Keratinocyte (primary cell): Measurements from ENCODE around the gene SMG7. TPM values are rescaled to one million over a fixed set of nuclear protein-coding genes. Genes with fewer than 3 reads are reported as not detected.

Experiments used
- DNase-seq: peaks from one replicate; pipeline ENCODE4 v3.0.0-alpha.2; 2011; ENCODE audit warnings: low read depth, missing footprints, low spot score
- FAIRE-seq: peaks from 2 replicates; lab custom pipeline; 2011; peaks lifted over from hg19 to GRCh38; lab: Jason Lieb, UNC
- H2AFZ ChIP-seq: 2 replicates; pipeline ENCODE4 v1.6.0; 2012; ENCODE audit warnings: low read length, control low read depth, inconsistent platforms; ENCODE audit not compliant: control insufficient read depth
- H3K27ac ChIP-seq: 2 replicates; pipeline ENCODE4 v1.5.1; 2011; ENCODE audit warnings: low read length; ENCODE audit not compliant: control insufficient read depth, insufficient read depth
- H3K27me3 ChIP-seq: 3 replicates; pipeline ENCODE4 v1.6.0; 2011; ENCODE audit warnings: low read length; ENCODE audit not compliant: control insufficient read depth, insufficient read depth; ENCODE audit errors: extremely low read depth
- H3K36me3 ChIP-seq, 2 experiments: 2 replicates in 1 of 2; 3 replicates in 1 of 2; pipeline ENCODE4 v1.5.1; 2011; ENCODE audit warnings: low read length in 2 of 2, mild to moderate bottlenecking in 1 of 2; ENCODE audit not compliant: control insufficient read depth in 2 of 2, insufficient read depth in 2 of 2; ENCODE audit errors: extremely low read depth in 1 of 2
- H3K4me1 ChIP-seq: 3 replicates; pipeline ENCODE4 v1.5.1; 2011; ENCODE audit warnings: low read length; ENCODE audit not compliant: control insufficient read depth, insufficient read depth; ENCODE audit errors: extremely low read depth
- H3K4me2 ChIP-seq: 3 replicates; pipeline ENCODE4 v1.6.0; 2011; ENCODE audit warnings: low read depth, low read length; ENCODE audit not compliant: control insufficient read depth, insufficient read depth; ENCODE audit errors: extremely low read depth
- H3K4me3 ChIP-seq, 3 experiments: fragments of 200-600 bp in 1 of 3; sonication (generic) in 1 of 3; 2 replicates in 2 of 3; 3 replicates in 1 of 3; pipeline ENCODE4 v1.5.1; 2011 to 2016; ENCODE audit warnings: low read length in 3 of 3, mild to moderate bottlenecking in 3 of 3, control low read depth in 2 of 3, inconsistent platforms in 1 of 3, low read depth in 1 of 3, mixed read lengths in 1 of 3, mixed run types in 1 of 3, moderate library complexity in 1 of 3; ENCODE audit not compliant: control insufficient read depth in 2 of 3, insufficient read depth in 2 of 3; ENCODE audit errors: extremely low read depth in 1 of 3
- H3K79me2 ChIP-seq: 2 replicates; pipeline ENCODE4 v1.6.0; 2012; ENCODE audit warnings: low read length; ENCODE audit not compliant: control insufficient read depth, insufficient read depth
- H3K9ac ChIP-seq: 3 replicates; pipeline ENCODE4 v1.6.0; 2011; ENCODE audit warnings: low read length; ENCODE audit not compliant: control insufficient read depth, insufficient read depth; ENCODE audit errors: extremely low read depth
- H3K9me1 ChIP-seq: 3 replicates; pipeline ENCODE4 v1.6.0; 2011; ENCODE audit warnings: low read length; ENCODE audit not compliant: control insufficient read depth, insufficient read depth; ENCODE audit errors: extremely low read depth
- H3K9me3 ChIP-seq: 2 replicates; pipeline ENCODE4 v1.5.1; 2012; ENCODE audit warnings: low read depth, low read length; ENCODE audit not compliant: control insufficient read depth
- H4K20me1 ChIP-seq: 3 replicates; pipeline ENCODE4 v1.6.0; 2011; ENCODE audit warnings: low read length; ENCODE audit not compliant: control insufficient read depth, insufficient read depth; ENCODE audit errors: extremely low read depth
- CTCF ChIP-seq, 3 experiments: IDR thresholded peaks in 1 of 3; conservative IDR thresholded peaks in 1 of 3; optimal IDR thresholded peaks in 1 of 3; 2 replicates in 2 of 3; 3 replicates in 1 of 3; pipeline versions ENCODE3 to v1.5.1; 2011; ENCODE audit warnings: low read length in 3 of 3, mild to moderate bottlenecking in 3 of 3, moderate library complexity in 2 of 3, control low read depth in 1 of 3, inconsistent platforms in 1 of 3; ENCODE audit not compliant: insufficient read depth in 2 of 3; ENCODE audit errors: extremely low read depth in 1 of 3
- EZH2 ChIP-seq: IDR thresholded peaks from one replicate; pipeline ENCODE4 v1.6.1; 2012; ENCODE audit warnings: inconsistent platforms, mild to moderate bottlenecking, low read length, moderate library complexity
- dilution Hi-C: fragments of 300-500 bp; cut with MboI; formaldehyde crosslinking; loops from one replicate; pipeline ENCODE4 v1.7.0; 2020; ENCODE audit warnings: low sequenced_read_pairs; ENCODE audit not compliant: extremely low pct_ligation_motif_present
- polyA plus RNA-seq, 5 experiments: library from polyadenylated mRNA; depleted of rRNA in 3 of 5; stranded (reverse) in 3 of 5; stranded (forward) in 1 of 5; unstranded in 1 of 5; fragments of >200 nt; gene quantifications; 1 replicate in 1 of 5; 2 replicates in 3 of 5; 3 replicates in 1 of 5; pipeline versions ENCODE4 v1.2.1 to v1.2.3, GENCODE V29; 2011 to 2012; ENCODE audit warnings: missing spikeins in 2 of 5, low read depth in 1 of 5, low replicate concordance in 1 of 5

SMG7 gene
- polyA plus RNA-seq, 1 donor (not counting 4 experiments of a cell fraction or from before 2014, with no cell fraction given): 38.2 TPM

- FAIRE-seq (no peak), DNase-seq (no peak)
- H3K4me3 ChIP-seq: no peak overlapping the region
- no peaks in the 10 kb centered on the region for H3K27me3 ChIP-seq
- no peak overlapping the region for H2AFZ ChIP-seq
- H4K20me1 ChIP-seq: no peaks in the 10 kb centered on the region
- peaks cover 23 to 29% of the 10 kb centered on the region in 2 experiments for H3K36me3 ChIP-seq
- no peaks in the 10 kb centered on the region for H3K9me1 ChIP-seq
- H3K9me3 ChIP-seq: no peaks in the 10 kb centered on the region
- no peaks in the 10 kb centered on the region for H3K79me2 ChIP-seq
- no peak overlapping the region for H3K4me2 ChIP-seq
- dilution Hi-C loops: no loop called here
- no peaks in the 10 kb centered on the region for H3K4me1 ChIP-seq
- no peak overlapping the region for H3K9ac ChIP-seq
- no peak overlapping the region for H3K27ac ChIP-seq
- no peak for TF ChIP-seq CTCF (optimal IDR thresholded peaks at IDR 0.05 in 1 of 3, IDR thresholded peaks at IDR 0.05 in 1 of 3, conservative IDR thresholded peaks at IDR 0.05 in 1 of 3; ENCODE audit: extremely low read depth in 1 of 3, insufficient read depth in 2 of 3, low read length in 3 of 3)
- TF ChIP-seq EZH2: no peak
Observed at GRCh38 chr1:183553764-183554163, 81.5 kb downstream of the SMG7 start.

- H4K20me1 ChIP-seq: no peaks in the 10 kb centered on the region
- DNase-seq: no peak
- TF ChIP-seq EZH2 (no peak), CTCF (optimal IDR thresholded peaks at IDR 0.05 in 1 of 3, IDR thresholded peaks at IDR 0.05 in 1 of 3, conservative IDR thresholded peaks at IDR 0.05 in 1 of 3; ENCODE audit: extremely low read depth in 1 of 3, insufficient read depth in 2 of 3, low read length in 3 of 3) (no peak)
- H3K4me3 ChIP-seq: no peak overlapping the region
- H3K4me2 ChIP-seq: no peak overlapping the region
- dilution Hi-C loops: no loop called here
- H3K9me1 ChIP-seq: no peaks in the 10 kb centered on the region
- H3K4me1 ChIP-seq: no peaks in the 10 kb centered on the region
- H2AFZ ChIP-seq: no peak overlapping the region
- peaks cover 23 to 29% of the 10 kb centered on the region in 2 experiments for H3K36me3 ChIP-seq
- H3K79me2 ChIP-seq: no peaks in the 10 kb centered on the region
- FAIRE-seq: no peak
- no peak overlapping the region for H3K9ac ChIP-seq
- H3K9me3 ChIP-seq: no peaks in the 10 kb centered on the region
- H3K27me3 ChIP-seq: no peaks in the 10 kb centered on the region
- H3K27ac ChIP-seq: no peak overlapping the region
Observed at GRCh38 chr1:183554577-183554976, 82.3 kb downstream of the SMG7 start.
